PC-3 (cell line): ENCODE results near the gene CYB561D2. TPM values are rescaled to one million over a fixed set of nuclear protein-coding genes. Genes with fewer than 3 reads are reported as not detected.

Source experiments
- ATAC-seq: fragments of 200-7000 bp; cut with Tn5 transposase; 2 replicates; pipeline ENCODE4 v1.9.1; 2020; ENCODE audit warnings: mild to moderate bottlenecking, moderate library complexity
- BruUV-seq: library from RNA; stranded (reverse); fragments of 400-500 nt; replicated peaks from 2 replicates; lab custom pipeline; 2021; lab: Mats Ljungman, UMichigan
- CTCF ChIA-PET: fragments of 300-600 bp; sonication (Branson Sonifier 250); formaldehyde crosslinking; loops from one replicate; lab custom pipeline; 2022; ENCODE audit warnings: antibody characterized with exemption; lab: Charles Lee
- POLR2A ChIA-PET: fragments of 300-600 bp; sonication (Branson Sonifier 250); formaldehyde crosslinking; loops from one replicate; lab custom pipeline; 2022; ENCODE audit warnings: antibody characterized with exemption; ENCODE audit not compliant: unreplicated experiment; lab: Charles Lee
- DNase-seq: peaks from one replicate; pipeline ENCODE4 v3.0.0-alpha.2; 2015
- H2AFZ ChIP-seq: fragments of 300-600 bp; sonication (generic); 2 replicates; pipeline ENCODE4 v1.6.0; 2016; ENCODE audit warnings: antibody characterized with exemption, low read length
- H3F3A ChIP-seq: fragments of 300-600 bp; sonication (generic); one replicate; pipeline ENCODE4 v1.6.0; 2017; ENCODE audit warnings: antibody characterized with exemption, low read length, control low read depth, mild to moderate bottlenecking; ENCODE audit not compliant: unreplicated experiment
- H3K27ac ChIP-seq: fragments of 300-600 bp; sonication (generic); 2 replicates; pipeline ENCODE4 v1.5.1; 2016; ENCODE audit warnings: mild to moderate bottlenecking, low read length
- H3K27me3 ChIP-seq: fragments of 300-600 bp; sonication (generic); 2 replicates; pipeline ENCODE4 v1.6.1; 2016; ENCODE audit warnings: low read length, mixed read lengths
- H3K36me3 ChIP-seq: fragments of 300-600 bp; sonication (generic); 2 replicates; pipeline ENCODE4 v1.6.1; 2016; ENCODE audit warnings: low read depth, mixed run types, low read length, mixed read lengths
- H3K4me1 ChIP-seq: fragments of 300-600 bp; sonication (generic); 2 replicates; pipeline ENCODE4 v1.5.1; 2016; ENCODE audit warnings: low read length; ENCODE audit not compliant: insufficient read depth
- H3K4me2 ChIP-seq: fragments of 300-600 bp; sonication (generic); 2 replicates; pipeline ENCODE4 v1.6.0; 2016; ENCODE audit warnings: low read length
- H3K4me3 ChIP-seq: fragments of 300-600 bp; sonication (generic); 2 replicates; pipeline ENCODE4 v1.5.1; 2016; ENCODE audit warnings: mild to moderate bottlenecking, low read length, mixed read lengths
- H3K79me2 ChIP-seq: fragments of 300-600 bp; sonication (generic); 2 replicates; pipeline ENCODE4 v1.6.1; 2017; ENCODE audit warnings: low read length, mixed read lengths
- H3K9ac ChIP-seq: fragments of 300-600 bp; sonication (generic); 2 replicates; pipeline ENCODE4 v1.6.0; 2016; ENCODE audit warnings: mild to moderate bottlenecking, low read length
- H3K9me2 ChIP-seq: fragments of 300-600 bp; sonication (generic); replicated peaks from 2 replicates; pipeline ENCODE4 v1.6.1; 2016; ENCODE audit warnings: mixed run types, low read length, mixed read lengths
- H3K9me3 ChIP-seq: fragments of 300-600 bp; sonication (generic); 2 replicates; pipeline ENCODE4 v1.6.1; 2016; ENCODE audit warnings: low read length, mixed read lengths
- H4K20me1 ChIP-seq: fragments of 300-600 bp; sonication (generic); 2 replicates; pipeline ENCODE4 v1.6.1; 2016; ENCODE audit warnings: low read length, mixed read lengths
- EZH2 ChIP-seq: fragments of 300-600 bp; sonication (generic); IDR thresholded peaks from one replicate; pipeline ENCODE4 v1.6.1; 2017; ENCODE audit warnings: antibody characterized with exemption, mild to moderate bottlenecking, low read length; ENCODE audit not compliant: unreplicated experiment
- EZH2phosphoT487 ChIP-seq: fragments of 300-600 bp; sonication (generic); IDR thresholded peaks from 2 replicates; pipeline ENCODE4 v1.6.1; 2018; ENCODE audit warnings: mild to moderate bottlenecking, antibody characterized with exemption, low read length, borderline replicate concordance
- intact Hi-C: fragments of 100-400 bp; cut with micrococcal nuclease; formaldehyde crosslinking; loops from 2 replicates; pipeline ENCODE4 v1.9.0; 2023
- total RNA-seq: library from RNA; depleted of rRNA; stranded (reverse); fragments of >200 nt; gene quantifications from 2 replicates; pipeline ENCODE4 v1.2.3, GENCODE V29; 2014
- TF ChIP-seq, protein P1 (sequence below): fragments of 300-600 bp; sonication (generic); conservative IDR thresholded peaks from 2 replicates; pipeline ENCODE4 v1.5.1; 2017; ENCODE audit warnings: antibody characterized with exemption, low read depth, mild to moderate bottlenecking, low read length

CYB561D2 gene
- total RNA-seq, 1 experiment from 2014 or later = 44.3 TPM

DNA sequence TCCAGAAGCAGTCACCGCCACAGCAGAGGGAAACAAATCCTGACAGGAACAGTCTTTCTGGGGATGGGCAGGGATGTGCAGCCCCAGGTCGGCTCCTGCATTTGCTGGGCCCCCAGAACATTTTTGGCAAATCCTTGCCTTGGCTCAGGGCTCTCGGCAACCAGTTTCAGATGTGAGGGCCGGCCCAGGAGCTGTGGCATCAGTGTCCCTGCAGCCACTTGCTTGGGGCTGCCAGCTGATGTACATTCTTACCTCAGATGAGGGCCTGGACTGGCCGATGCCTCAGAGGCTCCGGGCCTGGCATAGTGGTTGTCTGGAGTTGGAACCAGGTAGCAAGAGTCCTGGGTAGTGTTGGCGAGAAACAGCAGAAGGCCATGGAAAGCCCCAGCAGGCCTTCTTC lies 4.2 kb downstream of the CYB561D2 start:
- Histone ChIP-seq H2AFZ (no peak overlapping the region), H3K79me2 (peaks cover 81% of the 10 kb centered on the region), H3K9ac (no peak overlapping the region), H3K4me1 (peaks cover 54% of the 10 kb centered on the region), H3K4me2 (no peak overlapping the region), H4K20me1 (peaks cover 36% of the 10 kb centered on the region), H3K9me2 (no peaks in the 10 kb centered on the region), H3K27ac (no peak overlapping the region), H3K27me3 (no peaks in the 10 kb centered on the region), H3F3A (no peaks in the 10 kb centered on the region), H3K36me3 (peaks cover 34% of the 10 kb centered on the region), H3K4me3 (no peak overlapping the region), H3K9me3 (no peaks in the 10 kb centered on the region)
- POLR2A ChIA-PET = interaction anchor here (0.7 kb wide), 1 partner anchor 1014 kb away, joined by 3 read pairs; no protein-coding TSS in a partner anchor
- BruUV-seq = no TSS peak
- CTCF ChIA-PET = no interaction called here
- DNase-seq (no peak), ATAC-seq (no peak)
- intact Hi-C loops = loop anchor here (5.0 kb wide), 2 partner anchors 257 to 1032 kb away; partner anchors contain the start of genes CISH and MANF
- TF ChIP-seq, protein P1, sequence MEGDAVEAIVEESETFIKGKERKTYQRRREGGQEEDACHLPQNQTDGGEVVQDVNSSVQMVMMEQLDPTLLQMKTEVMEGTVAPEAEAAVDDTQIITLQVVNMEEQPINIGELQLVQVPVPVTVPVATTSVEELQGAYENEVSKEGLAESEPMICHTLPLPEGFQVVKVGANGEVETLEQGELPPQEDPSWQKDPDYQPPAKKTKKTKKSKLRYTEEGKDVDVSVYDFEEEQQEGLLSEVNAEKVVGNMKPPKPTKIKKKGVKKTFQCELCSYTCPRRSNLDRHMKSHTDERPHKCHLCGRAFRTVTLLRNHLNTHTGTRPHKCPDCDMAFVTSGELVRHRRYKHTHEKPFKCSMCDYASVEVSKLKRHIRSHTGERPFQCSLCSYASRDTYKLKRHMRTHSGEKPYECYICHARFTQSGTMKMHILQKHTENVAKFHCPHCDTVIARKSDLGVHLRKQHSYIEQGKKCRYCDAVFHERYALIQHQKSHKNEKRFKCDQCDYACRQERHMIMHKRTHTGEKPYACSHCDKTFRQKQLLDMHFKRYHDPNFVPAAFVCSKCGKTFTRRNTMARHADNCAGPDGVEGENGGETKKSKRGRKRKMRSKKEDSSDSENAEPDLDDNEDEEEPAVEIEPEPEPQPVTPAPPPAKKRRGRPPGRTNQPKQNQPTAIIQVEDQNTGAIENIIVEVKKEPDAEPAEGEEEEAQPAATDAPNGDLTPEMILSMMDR = no peak
- TF ChIP-seq EZH2 = no peak
- no peak for TF ChIP-seq EZH2phosphoT487

DNA sequence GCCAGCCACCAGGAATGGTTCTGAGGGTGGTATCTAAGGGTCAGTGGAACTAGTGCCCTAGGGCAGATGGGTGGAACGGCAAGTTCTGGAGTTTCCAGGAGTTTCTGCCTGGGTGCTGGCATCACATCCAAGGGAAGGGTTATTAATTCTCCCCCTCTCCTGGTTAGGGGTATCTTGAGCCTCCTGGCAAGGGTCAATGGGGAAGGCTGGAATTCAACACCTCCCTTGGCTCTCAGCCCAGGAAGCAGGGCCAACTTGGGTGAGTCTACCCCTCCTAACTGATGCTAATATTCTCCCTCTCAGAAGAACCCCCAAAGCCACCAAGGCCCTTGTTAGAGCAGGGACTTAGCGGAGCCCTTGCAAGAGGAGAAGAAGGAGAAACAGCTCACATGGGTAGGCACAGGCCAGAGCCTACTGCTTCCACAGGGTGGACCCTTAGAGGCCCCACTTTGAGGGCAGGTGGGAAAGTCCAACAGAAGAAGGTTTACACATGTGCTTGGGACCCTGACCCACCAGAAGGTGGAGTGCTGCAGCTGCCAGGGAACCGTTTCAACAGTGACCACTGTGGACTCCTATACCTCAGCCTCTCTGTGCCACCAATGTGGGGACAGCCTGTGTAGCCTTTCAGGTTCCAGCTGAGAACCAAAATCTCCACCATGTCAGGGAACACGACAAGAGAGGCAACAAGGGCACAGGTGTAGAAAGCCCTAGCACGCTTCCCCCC lies 5.3 kb downstream of the CYB561D2 start:
- H3K9ac ChIP-seq = no peak overlapping the region
- peak overlapping the region; percentile 93 for H3K4me2 ChIP-seq
- DNase-seq (no peak), ATAC-seq (no peak)
- peaks cover 50% of the 10 kb centered on the region for H3K4me1 ChIP-seq
- H3K79me2 ChIP-seq = peaks cover 74% of the 10 kb centered on the region
- no peak overlapping the region for H3K27ac ChIP-seq
- no peaks in the 10 kb centered on the region for H3K9me3 ChIP-seq
- peaks cover 36% of the 10 kb centered on the region for H4K20me1 ChIP-seq
- H3K36me3 ChIP-seq = peaks cover 34% of the 10 kb centered on the region
- BruUV-seq = no TSS peak
- no peaks in the 10 kb centered on the region for H3K27me3 ChIP-seq
- no peaks in the 10 kb centered on the region for H3F3A ChIP-seq
- H2AFZ ChIP-seq = no peak overlapping the region
- ChIA-PET POLR2A (no interaction called here), CTCF (interaction anchor here (0.5 to 0.6 kb wide), 2 partner anchors 28 to 236 kb away, joined by 5 to 10 read pairs; no protein-coding TSS in a partner anchor)
- no peak for TF ChIP-seq EZH2
- no peak for TF ChIP-seq EZH2phosphoT487
- TF ChIP-seq, protein P1 = no peak
- H3K4me3 ChIP-seq = peak overlapping the region; percentile 85
- intact Hi-C loops = no loop called here
- no peaks in the 10 kb centered on the region for H3K9me2 ChIP-seq

- Histone ChIP-seq H4K20me1 (peaks cover 36% of the 10 kb centered on the region), H2AFZ (no peak overlapping the region), H3K36me3 (peaks cover 34% of the 10 kb centered on the region), H3K4me2 (peak overlapping the region; percentile 93), H3K4me3 (peak overlapping the region; percentile 85), H3K27me3 (no peaks in the 10 kb centered on the region), H3K9ac (no peak overlapping the region), H3K79me2 (peaks cover 69% of the 10 kb centered on the region), H3F3A (no peaks in the 10 kb centered on the region), H3K27ac (no peak overlapping the region), H3K9me2 (no peaks in the 10 kb centered on the region), H3K9me3 (no peaks in the 10 kb centered on the region), H3K4me1 (peaks cover 45% of the 10 kb centered on the region)
- no TSS peak for BruUV-seq
- POLR2A ChIA-PET = interaction anchor here (0.6 kb wide), 1 partner anchor 225 kb away, joined by 3 read pairs; no protein-coding TSS in a partner anchor
- DNase-seq (peak; percentile 70), ATAC-seq (peak; percentile 27)
- CTCF ChIA-PET = interaction anchor here (0.5 to 1.3 kb wide), 3 partner anchors 186 to 1697 kb away, joined by 3 to 5 read pairs (median 4); no protein-coding TSS in a partner anchor
- intact Hi-C loops = no loop called here
- TF ChIP-seq EZH2 (no peak), EZH2phosphoT487 (no peak)
- TF ChIP-seq, protein P1 = no peak
Observed at GRCh38 chr3:50356553-50356952, 5.9 kb downstream of the CYB561D2 start.
